Measurements from ENCODE around the gene NHERF1. TPM values are rescaled to one million over a fixed set of nuclear protein-coding genes. Genes with fewer than 3 reads are reported as not detected.
A peak's percentile ranks its signal among the peaks of the same experiment; 100 is the strongest.

Gene NHERF1
- total and polyA plus RNA-seq, 4 donors: 18.3 to 58.2 (median 28.1) TPM

DNA sequence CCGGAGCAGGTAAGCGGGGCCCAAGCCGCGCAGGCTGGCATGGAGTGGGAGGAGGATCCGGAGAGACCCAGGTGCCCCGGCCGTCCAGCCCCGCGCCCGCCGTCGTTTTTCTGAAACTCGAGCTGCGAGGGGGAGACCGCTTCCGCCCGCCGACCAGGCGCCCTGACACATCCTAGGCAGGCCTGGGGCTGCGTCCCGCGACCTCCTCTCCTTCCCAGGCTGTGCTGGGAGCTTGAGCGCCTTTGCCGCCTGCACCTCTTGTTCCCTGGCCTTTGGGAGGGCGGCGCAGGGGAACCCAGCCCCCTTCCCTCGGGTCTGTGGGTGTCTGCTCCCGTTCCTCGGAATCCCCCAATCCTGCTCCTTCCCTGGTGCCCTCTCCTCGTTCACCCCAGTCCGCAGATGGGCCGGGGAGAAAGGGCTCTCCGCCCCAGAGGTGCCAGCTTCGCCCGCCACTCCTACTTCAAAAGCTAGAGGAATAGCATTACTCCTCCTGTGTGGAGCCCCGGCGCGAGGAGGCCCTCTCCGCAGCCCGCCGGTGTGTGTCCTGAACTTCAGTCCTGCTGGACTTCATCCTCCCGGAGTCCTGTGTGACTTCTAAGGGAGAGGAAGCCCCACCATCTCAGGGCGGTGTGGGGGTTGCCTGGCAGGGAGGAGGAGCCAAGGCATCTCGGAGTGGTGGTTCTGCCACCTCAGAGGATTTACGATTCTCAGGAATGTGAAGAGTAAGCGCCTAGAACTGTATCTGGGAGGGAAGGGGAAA is 1.0 kb downstream of the NHERF1 start:
- TF ChIP-seq, protein P1, sequence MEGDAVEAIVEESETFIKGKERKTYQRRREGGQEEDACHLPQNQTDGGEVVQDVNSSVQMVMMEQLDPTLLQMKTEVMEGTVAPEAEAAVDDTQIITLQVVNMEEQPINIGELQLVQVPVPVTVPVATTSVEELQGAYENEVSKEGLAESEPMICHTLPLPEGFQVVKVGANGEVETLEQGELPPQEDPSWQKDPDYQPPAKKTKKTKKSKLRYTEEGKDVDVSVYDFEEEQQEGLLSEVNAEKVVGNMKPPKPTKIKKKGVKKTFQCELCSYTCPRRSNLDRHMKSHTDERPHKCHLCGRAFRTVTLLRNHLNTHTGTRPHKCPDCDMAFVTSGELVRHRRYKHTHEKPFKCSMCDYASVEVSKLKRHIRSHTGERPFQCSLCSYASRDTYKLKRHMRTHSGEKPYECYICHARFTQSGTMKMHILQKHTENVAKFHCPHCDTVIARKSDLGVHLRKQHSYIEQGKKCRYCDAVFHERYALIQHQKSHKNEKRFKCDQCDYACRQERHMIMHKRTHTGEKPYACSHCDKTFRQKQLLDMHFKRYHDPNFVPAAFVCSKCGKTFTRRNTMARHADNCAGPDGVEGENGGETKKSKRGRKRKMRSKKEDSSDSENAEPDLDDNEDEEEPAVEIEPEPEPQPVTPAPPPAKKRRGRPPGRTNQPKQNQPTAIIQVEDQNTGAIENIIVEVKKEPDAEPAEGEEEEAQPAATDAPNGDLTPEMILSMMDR (IDR thresholded peaks at IDR 0.05; ENCODE audit: control extremely low read depth, extremely low read depth): no peak
- peak in 1 of 3 donors; percentile 34 for DNase-seq
- no peaks in the 10 kb centered on the region for H3K27me3 ChIP-seq (ENCODE audit: control insufficient read depth in 3 of 3, insufficient read depth in 3 of 3, low read length in 2 of 3)
- H3K4me3 ChIP-seq: peak overlapping the region; percentile 58
- no peaks in the 10 kb centered on the region for H3K36me3 ChIP-seq (ENCODE audit: control insufficient read depth in 4 of 4, insufficient read depth in 4 of 4, low read length in 4 of 4)
- H3K27ac ChIP-seq (ENCODE audit: low read depth in 1 of 2, low read length in 1 of 2): peak overlapping the region; percentile 72 to 77
- H3K9ac ChIP-seq (ENCODE audit: insufficient read depth in 1 of 2, low read length in 2 of 2): peak overlapping the region in 1 of 2 donors; percentile 62
- WGBS, 2 donors: 2% methylated on average over 44 to 46 of the region's 46 CpGs
- H3K4me1 ChIP-seq (ENCODE audit: control insufficient read depth in 5 of 5, insufficient read depth in 5 of 5, low read length in 5 of 5): peaks cover 0 to 55% (median 27%) of the 10 kb centered on the region in 5 donors
- no peak for ATAC-seq (ENCODE audit: insufficient read depth, low FRiP score)
- no peaks in the 10 kb centered on the region for H3K9me3 ChIP-seq (ENCODE audit: control insufficient read depth in 4 of 4, insufficient read depth in 3 of 4, low read length in 3 of 4)

DNA sequence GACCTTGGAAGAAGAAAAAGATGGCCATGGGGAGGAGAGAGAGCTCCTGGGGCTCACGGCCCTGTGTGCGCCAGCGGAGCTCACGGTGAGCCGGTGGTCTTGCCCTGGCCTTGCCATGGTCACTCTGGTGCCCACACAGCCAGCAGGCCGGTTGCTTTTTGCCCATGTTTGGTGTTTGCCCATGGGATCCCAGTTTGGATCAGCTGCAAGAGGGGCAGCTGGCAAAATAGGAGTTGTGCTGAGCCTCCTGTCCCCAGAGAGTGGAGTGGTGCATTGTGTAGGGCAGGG is 1.6 kb downstream of the NHERF1 start:
- TF ChIP-seq, protein P1 (IDR thresholded peaks at IDR 0.05; ENCODE audit: control extremely low read depth, extremely low read depth): no peak
- no peak for ATAC-seq (ENCODE audit: insufficient read depth, low FRiP score)
- Histone ChIP-seq H3K9ac (ENCODE audit: insufficient read depth in 1 of 2, low read length in 2 of 2) (peak overlapping the region in 1 of 2 donors; percentile 62), H3K27me3 (ENCODE audit: control insufficient read depth in 3 of 3, insufficient read depth in 3 of 3, low read length in 2 of 3) (no peaks in the 10 kb centered on the region), H3K9me3 (ENCODE audit: control insufficient read depth in 4 of 4, insufficient read depth in 3 of 4, low read length in 3 of 4) (no peaks in the 10 kb centered on the region), H3K4me1 (ENCODE audit: control insufficient read depth in 5 of 5, insufficient read depth in 5 of 5, low read length in 5 of 5) (peaks cover 0 to 50% (median 24%) of the 10 kb centered on the region in 5 donors), H3K36me3 (ENCODE audit: control insufficient read depth in 4 of 4, insufficient read depth in 4 of 4, low read length in 4 of 4) (peaks cover 0 to 3% (median under 1%) of the 10 kb centered on the region in 4 donors), H3K4me3 (peak overlapping the region; percentile 58), H3K27ac (ENCODE audit: low read depth in 1 of 2, low read length in 1 of 2) (no peak overlapping the region)
- no peak for DNase-seq
- WGBS, 2 donors: 32 to 50% methylated on average over 6 of the region's 6 CpGs

DNA sequence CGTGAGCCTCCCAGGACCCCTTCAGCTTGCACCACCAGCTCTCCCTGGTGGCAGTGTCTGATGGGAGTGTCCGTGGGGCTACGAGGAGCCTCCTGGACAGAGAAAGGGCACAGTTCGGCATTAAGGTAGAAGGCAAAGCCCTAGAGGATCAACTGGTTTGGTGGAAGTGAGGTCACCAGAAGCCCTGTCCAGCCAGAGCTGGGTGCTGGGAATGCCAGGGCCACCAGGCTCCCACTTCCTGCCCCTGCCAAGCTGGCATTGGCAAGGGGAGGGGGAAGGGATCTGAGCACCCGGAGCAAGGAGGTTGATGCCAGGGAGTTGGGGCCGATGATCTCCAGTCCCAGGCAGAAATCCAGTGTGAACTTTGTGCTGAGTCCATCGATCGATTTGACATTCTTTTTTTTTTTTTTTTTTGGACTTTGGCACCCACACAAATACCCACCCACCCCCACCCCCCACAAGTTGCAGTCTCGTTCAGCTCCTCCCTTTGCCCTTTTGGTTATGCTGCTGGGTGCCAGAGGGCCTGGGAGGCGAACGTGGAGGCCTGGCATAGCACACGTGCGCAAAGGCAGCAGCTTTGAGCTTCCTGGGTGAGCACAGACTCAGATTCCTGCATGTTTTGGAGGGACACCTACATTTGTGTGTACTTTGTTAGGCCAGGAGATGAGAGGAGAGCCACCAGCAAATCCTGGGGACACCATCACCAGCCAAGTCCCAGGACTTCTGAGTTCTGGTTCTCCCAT is 2.1 kb downstream of the NHERF1 start:
- no peak for ATAC-seq (ENCODE audit: insufficient read depth, low FRiP score)
- 45 to 46% methylated on average over 13 of the region's 13 CpGs for WGBS, 2 donors
- no peak overlapping the region for H3K27ac ChIP-seq (ENCODE audit: low read depth in 1 of 2, low read length in 1 of 2)
- H3K4me1 ChIP-seq (ENCODE audit: control insufficient read depth in 5 of 5, insufficient read depth in 5 of 5, low read length in 5 of 5): peaks cover 0 to 49% (median 20%) of the 10 kb centered on the region in 5 donors
- H3K36me3 ChIP-seq (ENCODE audit: control insufficient read depth in 4 of 4, insufficient read depth in 4 of 4, low read length in 4 of 4): peaks cover 0 to 4% (median 1%) of the 10 kb centered on the region in 4 donors
- H3K4me3 ChIP-seq: no peak overlapping the region
- no peaks in the 10 kb centered on the region for H3K27me3 ChIP-seq (ENCODE audit: control insufficient read depth in 3 of 3, insufficient read depth in 3 of 3, low read length in 2 of 3)
- TF ChIP-seq, protein P1 (IDR thresholded peaks at IDR 0.05; ENCODE audit: control extremely low read depth, extremely low read depth): no peak
- no peaks in the 10 kb centered on the region for H3K9me3 ChIP-seq (ENCODE audit: control insufficient read depth in 4 of 4, insufficient read depth in 3 of 4, low read length in 3 of 4)
- DNase-seq: no peak
- peak overlapping the region in 1 of 2 donors; percentile 62 for H3K9ac ChIP-seq (ENCODE audit: insufficient read depth in 1 of 2, low read length in 2 of 2)

Data from lung (tissue), 12 donors.